ENCODE data around the gene CCDC85B.

GRCh38 chr11:65911682-65912568, 21.5 kb downstream of the CCDC85B start:
- no peak for TF ChIP-seq GATA2 (IDR thresholded peaks at IDR 0.05; ENCODE audit: low read depth, low read length)
- no peak for TF ChIP-seq GATA3 (IDR thresholded peaks at IDR 0.05; ENCODE audit: low read depth, low read length)

Data from SH-SY5Y (cell line).